ENCODE measurements around the gene POPDC2.

POPDC2 gene

DNA sequence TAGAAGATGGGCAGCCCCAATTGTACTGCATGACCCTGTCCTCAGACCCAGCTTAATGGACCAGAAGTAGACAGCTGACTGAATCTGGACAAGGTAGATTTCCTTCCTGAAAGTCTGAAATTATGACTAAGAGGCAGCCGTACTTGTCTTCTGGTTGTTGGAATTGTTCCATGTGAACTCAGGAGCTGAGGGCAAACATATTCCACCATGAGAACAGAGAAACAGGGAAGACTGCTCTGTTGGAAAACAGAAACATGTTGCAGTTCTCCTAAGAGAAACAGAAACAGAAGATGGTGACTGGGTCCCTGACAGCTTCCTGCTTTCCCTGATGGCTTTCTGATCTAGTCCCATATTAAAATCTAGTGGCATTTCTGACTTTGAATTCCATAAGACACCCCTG is 24.1 kb downstream of the POPDC2 start:
- Histone ChIP-seq H3K4me3 (ENCODE audit: low read depth in 1 of 2, low read length in 2 of 2) (no peak overlapping the region), H3K9ac (ENCODE audit: low read length) (no peak overlapping the region), H3K27me3 (ENCODE audit: control insufficient read depth in 1 of 2, insufficient read depth in 2 of 2, low read length in 2 of 2) (no peaks in the 10 kb centered on the region), H3K36me3 (ENCODE audit: insufficient read depth, low read length) (peaks cover 15% of the 10 kb centered on the region), H3K27ac (ENCODE audit: low read depth, low read length) (no peak overlapping the region), H3K4me1 (ENCODE audit: insufficient read depth, low read length) (peaks cover 9% of the 10 kb centered on the region), H3K9me3 (ENCODE audit: low read length) (no peaks in the 10 kb centered on the region)

DNA sequence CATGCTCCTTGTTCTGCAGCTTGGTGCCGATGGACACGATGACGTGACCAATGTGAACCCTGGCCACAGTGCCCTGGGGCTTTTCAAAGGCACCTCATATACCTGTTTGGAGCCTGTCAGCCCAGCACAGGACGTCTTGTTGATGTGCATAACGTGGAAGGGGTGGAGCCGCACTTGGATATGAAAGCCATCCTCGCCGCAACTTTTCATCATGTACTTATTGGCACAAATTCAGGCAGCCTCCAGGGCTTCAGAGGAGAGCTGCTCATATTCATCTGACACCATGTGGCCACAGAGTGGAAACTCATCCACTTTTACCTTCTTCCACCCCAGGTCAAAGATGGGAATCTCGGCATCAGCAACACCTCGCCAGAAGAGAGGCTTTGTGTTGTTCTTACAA is 24.7 kb downstream of the POPDC2 start:
- H3K4me3 ChIP-seq (ENCODE audit: low read depth in 1 of 2, low read length in 2 of 2), result no peak overlapping the region
- no peaks in the 10 kb centered on the region for H3K9me3 ChIP-seq (ENCODE audit: low read length)
- H3K9ac ChIP-seq (ENCODE audit: low read length), result no peak overlapping the region
- H3K36me3 ChIP-seq (ENCODE audit: insufficient read depth, low read length), result peaks cover 11% of the 10 kb centered on the region
- no peak overlapping the region for H3K27ac ChIP-seq (ENCODE audit: low read depth, low read length)
- peaks cover 9% of the 10 kb centered on the region for H3K4me1 ChIP-seq (ENCODE audit: insufficient read depth, low read length)
- no peaks in the 10 kb centered on the region for H3K27me3 ChIP-seq (ENCODE audit: control insufficient read depth in 1 of 2, insufficient read depth in 2 of 2, low read length in 2 of 2)

DNA sequence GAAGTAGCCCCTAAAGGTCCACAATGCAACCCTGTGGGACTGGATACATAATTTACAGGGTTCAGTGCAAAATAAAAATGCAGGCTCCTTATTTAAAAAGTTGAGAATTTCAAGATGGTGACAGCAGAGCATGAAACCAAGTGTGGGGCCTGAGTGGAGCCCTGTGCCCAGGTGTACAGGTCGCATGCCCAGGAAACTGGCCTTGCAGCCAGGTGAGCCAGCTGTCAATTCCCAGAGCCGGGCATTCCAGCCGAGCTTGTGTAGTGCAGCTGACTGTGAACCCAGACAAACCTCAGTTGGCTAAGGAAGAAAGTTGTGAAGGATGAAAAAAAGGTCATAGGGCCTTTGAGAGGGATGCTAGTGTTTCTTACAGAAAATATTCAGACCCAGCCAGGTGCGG is 27.6 kb downstream of the POPDC2 start:
- Histone ChIP-seq H3K4me3 (ENCODE audit: low read depth in 1 of 2, low read length in 2 of 2) (no peak overlapping the region), H3K9me3 (ENCODE audit: low read length) (no peaks in the 10 kb centered on the region), H3K27me3 (ENCODE audit: control insufficient read depth in 1 of 2, insufficient read depth in 2 of 2, low read length in 2 of 2) (no peaks in the 10 kb centered on the region), H3K36me3 (ENCODE audit: insufficient read depth, low read length) (peaks cover 5% of the 10 kb centered on the region), H3K27ac (ENCODE audit: low read depth, low read length) (no peak overlapping the region), H3K9ac (ENCODE audit: low read length) (no peak overlapping the region), H3K4me1 (ENCODE audit: insufficient read depth, low read length) (peaks cover 9% of the 10 kb centered on the region)

DNA sequence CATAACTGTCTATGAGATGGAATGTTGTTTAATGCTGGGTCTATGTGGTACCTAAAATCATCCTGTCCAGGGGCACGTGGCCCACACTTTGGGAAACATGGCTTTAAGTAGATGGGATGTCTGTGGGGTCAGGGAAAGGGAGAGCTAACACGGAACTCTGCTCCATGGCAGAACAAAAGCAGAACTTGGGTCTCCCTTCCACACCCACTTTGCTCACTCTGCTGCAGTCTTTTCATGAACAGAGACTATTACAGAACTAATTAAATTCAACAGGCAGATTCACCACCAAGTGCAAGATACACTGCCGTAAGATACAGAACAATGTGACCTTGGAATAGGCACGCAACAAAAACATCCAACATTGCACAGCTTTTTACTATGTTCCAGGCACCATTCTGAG is 28.2 kb downstream of the POPDC2 start:
- H3K36me3 ChIP-seq (ENCODE audit: insufficient read depth, low read length), result peaks cover 4% of the 10 kb centered on the region
- no peaks in the 10 kb centered on the region for H3K9me3 ChIP-seq (ENCODE audit: low read length)
- peaks cover 5% of the 10 kb centered on the region for H3K4me1 ChIP-seq (ENCODE audit: insufficient read depth, low read length)
- no peak overlapping the region for H3K27ac ChIP-seq (ENCODE audit: low read depth, low read length)
- H3K9ac ChIP-seq (ENCODE audit: low read length), result no peak overlapping the region
- no peaks in the 10 kb centered on the region for H3K27me3 ChIP-seq (ENCODE audit: control insufficient read depth in 1 of 2, insufficient read depth in 2 of 2, low read length in 2 of 2)
- no peak overlapping the region for H3K4me3 ChIP-seq (ENCODE audit: low read depth in 1 of 2, low read length in 2 of 2)

DNA sequence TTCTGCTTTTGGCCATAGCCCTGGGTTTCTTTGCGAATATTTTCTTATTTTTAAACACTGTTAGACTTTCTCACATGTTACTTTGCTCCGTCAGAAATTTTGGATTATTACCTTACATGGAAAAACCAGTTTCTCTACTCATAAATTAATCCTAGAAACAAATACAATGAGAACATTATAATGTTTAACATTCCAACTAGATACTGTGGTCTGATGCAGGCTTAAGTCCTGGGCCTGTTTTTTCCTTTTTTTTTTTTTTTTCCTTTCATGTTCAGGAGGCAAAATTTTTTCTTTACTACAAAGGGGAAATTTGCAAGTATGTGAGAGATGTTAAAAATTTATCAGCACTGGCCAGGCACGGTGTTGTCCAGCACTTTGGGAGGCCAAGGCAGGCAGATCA is 28.9 kb downstream of the POPDC2 start:
- no peak overlapping the region for H3K9ac ChIP-seq (ENCODE audit: low read length)
- no peaks in the 10 kb centered on the region for H3K36me3 ChIP-seq (ENCODE audit: insufficient read depth, low read length)
- H3K9me3 ChIP-seq (ENCODE audit: low read length), result no peaks in the 10 kb centered on the region
- no peak overlapping the region for H3K27ac ChIP-seq (ENCODE audit: low read depth, low read length)
- peaks cover 5% of the 10 kb centered on the region for H3K4me1 ChIP-seq (ENCODE audit: insufficient read depth, low read length)
- H3K4me3 ChIP-seq (ENCODE audit: low read depth in 1 of 2, low read length in 2 of 2), result no peak overlapping the region
- no peaks in the 10 kb centered on the region for H3K27me3 ChIP-seq (ENCODE audit: control insufficient read depth in 1 of 2, insufficient read depth in 2 of 2, low read length in 2 of 2)

DNA sequence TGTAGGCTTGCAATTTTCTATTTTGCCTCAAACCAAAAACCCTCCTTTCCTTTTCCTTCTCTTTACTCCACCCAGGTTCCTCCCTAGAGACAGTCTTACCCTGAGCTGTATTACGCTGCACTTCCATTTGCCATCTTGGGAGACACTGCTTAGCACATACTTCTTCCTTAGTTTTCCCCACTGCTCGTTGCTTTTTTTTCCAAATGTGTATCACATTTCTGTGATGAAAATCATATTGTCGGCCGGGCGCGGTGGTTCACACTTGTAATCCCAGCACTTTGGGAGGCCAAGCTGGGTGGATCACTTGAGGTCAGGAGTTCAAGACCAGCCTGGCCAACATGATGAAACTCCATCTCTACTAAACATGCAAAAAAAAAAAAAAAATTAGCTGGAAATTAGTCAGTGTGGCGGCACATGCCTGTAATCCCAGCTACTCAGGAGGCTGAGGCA is 29.5 kb downstream of the POPDC2 start:
- H3K9me3 ChIP-seq (ENCODE audit: low read length), result no peaks in the 10 kb centered on the region
- no peak overlapping the region for H3K27ac ChIP-seq (ENCODE audit: low read depth, low read length)
- H3K9ac ChIP-seq (ENCODE audit: low read length), result no peak overlapping the region
- H3K4me3 ChIP-seq (ENCODE audit: low read depth in 1 of 2, low read length in 2 of 2), result no peak overlapping the region
- H3K36me3 ChIP-seq (ENCODE audit: insufficient read depth, low read length), result no peaks in the 10 kb centered on the region
- peaks cover under 1% of the 10 kb centered on the region for H3K4me1 ChIP-seq (ENCODE audit: insufficient read depth, low read length)
- H3K27me3 ChIP-seq (ENCODE audit: control insufficient read depth in 1 of 2, insufficient read depth in 2 of 2, low read length in 2 of 2), result no peaks in the 10 kb centered on the region

DNA sequence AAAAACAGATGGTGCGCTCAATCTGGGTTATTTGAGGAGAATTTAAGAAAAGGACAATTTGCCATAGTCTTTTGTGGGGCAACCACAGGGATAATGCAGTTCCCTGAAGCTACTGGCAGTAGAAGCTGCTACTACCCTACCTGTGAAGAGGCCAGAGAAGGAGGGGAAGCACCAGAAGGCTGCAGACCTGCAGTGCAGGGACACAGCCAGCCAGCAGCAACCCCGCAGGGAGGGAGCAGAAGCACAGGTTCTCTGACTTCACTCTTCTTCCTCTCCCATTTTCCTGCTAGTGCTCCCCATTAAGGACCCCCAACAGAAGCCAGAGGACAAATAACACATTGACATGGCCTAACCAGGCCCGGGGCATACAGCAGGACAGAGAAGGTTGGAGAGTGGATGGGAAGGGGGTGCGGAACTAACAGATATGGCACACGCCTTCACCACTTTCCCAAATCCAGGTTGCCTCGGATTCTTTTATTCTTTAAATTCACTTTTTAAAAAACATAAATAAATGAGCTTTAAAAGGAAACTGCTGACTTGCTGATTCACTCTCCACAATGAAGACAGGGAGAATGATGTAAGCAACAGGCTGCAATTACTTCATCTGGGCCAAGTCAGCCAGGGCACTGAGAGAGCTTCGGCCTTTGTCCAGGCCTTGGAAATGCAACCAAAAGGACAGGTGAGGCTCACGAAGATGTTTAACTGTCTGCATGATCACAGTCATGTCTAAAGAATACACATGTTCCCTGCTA is 30.1 kb downstream of the POPDC2 start:
- Histone ChIP-seq H3K9me3 (ENCODE audit: low read length) (no peaks in the 10 kb centered on the region), H3K27me3 (ENCODE audit: control insufficient read depth in 1 of 2, insufficient read depth in 2 of 2, low read length in 2 of 2) (no peaks in the 10 kb centered on the region), H3K4me1 (ENCODE audit: insufficient read depth, low read length) (no peaks in the 10 kb centered on the region), H3K9ac (ENCODE audit: low read length) (no peak overlapping the region), H3K27ac (ENCODE audit: low read depth, low read length) (no peak overlapping the region), H3K4me3 (ENCODE audit: low read depth in 1 of 2, low read length in 2 of 2) (no peak overlapping the region), H3K36me3 (ENCODE audit: insufficient read depth, low read length) (no peaks in the 10 kb centered on the region)

DNA sequence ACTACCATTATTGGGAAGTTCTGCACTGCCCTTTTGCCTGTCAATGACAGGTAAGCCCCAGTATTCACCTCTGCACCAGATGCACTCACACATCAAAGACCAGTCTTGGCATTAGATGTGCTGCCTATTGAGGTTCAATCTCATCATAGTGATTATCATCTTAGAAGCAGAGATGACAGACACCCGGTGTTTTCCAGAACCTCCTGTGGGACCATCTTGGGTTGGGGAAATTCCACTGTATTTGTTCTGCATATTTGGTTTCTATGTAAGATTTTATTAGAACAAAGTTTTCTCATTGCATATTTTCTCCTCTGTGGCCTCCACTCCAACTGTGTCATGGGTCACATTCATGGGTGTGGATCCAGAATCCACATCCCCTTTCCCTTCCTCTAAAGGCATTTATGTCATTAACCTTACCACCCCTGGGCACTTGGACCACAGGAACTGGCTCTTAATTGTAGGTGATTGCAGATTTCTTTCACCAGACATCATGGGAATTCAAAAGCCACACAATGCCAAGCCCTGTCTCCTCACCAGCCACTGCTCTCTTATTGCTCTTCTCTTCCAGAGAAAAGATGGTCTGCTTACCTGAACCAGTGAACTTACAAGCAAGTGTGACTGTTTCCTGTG is 31.5 kb downstream of the POPDC2 start:
- Histone ChIP-seq H3K4me3 (ENCODE audit: low read depth in 1 of 2, low read length in 2 of 2) (no peak overlapping the region), H3K36me3 (ENCODE audit: insufficient read depth, low read length) (no peaks in the 10 kb centered on the region), H3K27me3 (ENCODE audit: control insufficient read depth in 1 of 2, insufficient read depth in 2 of 2, low read length in 2 of 2) (no peaks in the 10 kb centered on the region), H3K4me1 (ENCODE audit: insufficient read depth, low read length) (no peaks in the 10 kb centered on the region), H3K9me3 (ENCODE audit: low read length) (no peaks in the 10 kb centered on the region), H3K9ac (ENCODE audit: low read length) (no peak overlapping the region), H3K27ac (ENCODE audit: low read depth, low read length) (no peak overlapping the region)

DNA sequence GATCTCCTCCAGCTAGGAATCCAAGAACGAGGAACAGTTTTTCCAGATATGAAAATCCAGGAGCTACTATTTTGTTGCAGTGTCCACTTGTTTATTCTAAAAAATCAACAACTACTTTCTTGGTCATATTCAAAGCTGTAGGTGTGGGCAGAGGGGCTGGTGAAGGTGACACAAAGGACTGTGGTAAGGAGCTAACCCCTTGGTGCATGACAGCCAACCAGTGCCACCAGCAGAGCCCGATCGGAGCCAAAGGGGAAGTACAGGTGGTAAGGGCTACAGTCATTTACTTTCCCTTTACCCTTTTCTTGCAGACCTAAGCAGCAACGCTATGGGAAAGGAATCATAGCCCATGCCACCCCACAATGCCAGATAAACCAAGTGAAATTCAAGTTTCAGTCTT is 32.0 kb downstream of the POPDC2 start:
- Histone ChIP-seq H3K27me3 (ENCODE audit: control insufficient read depth in 1 of 2, insufficient read depth in 2 of 2, low read length in 2 of 2) (no peaks in the 10 kb centered on the region), H3K9me3 (ENCODE audit: low read length) (no peaks in the 10 kb centered on the region), H3K27ac (ENCODE audit: low read depth, low read length) (no peak overlapping the region), H3K4me3 (ENCODE audit: low read depth in 1 of 2, low read length in 2 of 2) (no peak overlapping the region), H3K4me1 (ENCODE audit: insufficient read depth, low read length) (no peaks in the 10 kb centered on the region), H3K36me3 (ENCODE audit: insufficient read depth, low read length) (no peaks in the 10 kb centered on the region), H3K9ac (ENCODE audit: low read length) (no peak overlapping the region)

DNA sequence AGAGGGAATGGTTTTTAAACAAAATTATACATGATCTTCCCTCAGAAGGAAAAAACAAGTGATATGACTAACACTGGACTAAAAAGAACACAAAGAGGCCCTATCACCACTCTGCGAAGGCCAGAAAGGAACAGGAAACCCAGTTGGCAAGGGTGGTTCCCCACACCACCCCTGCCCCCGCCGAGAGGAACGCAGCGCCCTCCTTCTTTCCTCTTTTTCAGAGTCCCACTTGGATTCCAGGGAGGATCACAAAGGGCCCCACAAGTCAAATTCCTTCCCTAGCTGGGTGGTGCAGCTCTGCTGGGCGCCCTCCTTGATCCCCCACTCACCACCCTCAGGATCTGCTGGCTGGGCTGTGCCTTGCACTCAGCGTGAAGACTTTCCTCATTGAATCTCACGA is 32.9 kb downstream of the POPDC2 start:
- Histone ChIP-seq H3K9ac (ENCODE audit: low read length) (no peak overlapping the region), H3K4me1 (ENCODE audit: insufficient read depth, low read length) (no peaks in the 10 kb centered on the region), H3K4me3 (ENCODE audit: low read depth in 1 of 2, low read length in 2 of 2) (no peak overlapping the region), H3K9me3 (ENCODE audit: low read length) (no peaks in the 10 kb centered on the region), H3K27me3 (ENCODE audit: control insufficient read depth in 1 of 2, insufficient read depth in 2 of 2, low read length in 2 of 2) (no peaks in the 10 kb centered on the region), H3K27ac (ENCODE audit: low read depth, low read length) (no peak overlapping the region), H3K36me3 (ENCODE audit: insufficient read depth, low read length) (no peaks in the 10 kb centered on the region)

DNA sequence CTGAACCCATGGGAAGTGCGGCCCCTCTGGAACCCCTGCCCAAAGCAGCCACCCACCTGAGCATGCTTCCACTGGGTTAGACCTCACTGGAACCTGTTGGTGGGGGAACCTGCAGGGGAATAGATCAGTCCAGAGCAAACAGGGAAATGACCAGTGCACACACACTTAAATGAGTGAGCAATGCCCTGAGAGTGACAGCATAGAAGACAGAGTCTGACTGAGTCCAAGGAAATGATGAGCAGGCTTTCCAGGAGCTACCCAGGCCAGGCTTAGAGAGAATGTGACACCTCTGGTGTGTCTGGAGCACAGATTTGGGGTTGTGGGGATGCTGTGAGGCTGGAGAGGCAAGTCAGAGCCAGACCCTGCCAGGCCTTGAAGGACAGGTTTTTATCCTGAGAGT is 34.2 kb downstream of the POPDC2 start:
- Histone ChIP-seq H3K27me3 (ENCODE audit: control insufficient read depth in 1 of 2, insufficient read depth in 2 of 2, low read length in 2 of 2) (no peaks in the 10 kb centered on the region), H3K9me3 (ENCODE audit: low read length) (no peaks in the 10 kb centered on the region), H3K36me3 (ENCODE audit: insufficient read depth, low read length) (no peaks in the 10 kb centered on the region), H3K4me1 (ENCODE audit: insufficient read depth, low read length) (no peaks in the 10 kb centered on the region), H3K4me3 (ENCODE audit: low read depth in 1 of 2, low read length in 2 of 2) (no peak overlapping the region), H3K27ac (ENCODE audit: low read depth, low read length) (no peak overlapping the region), H3K9ac (ENCODE audit: low read length) (no peak overlapping the region)

All from muscle layer of colon (tissue), 2 donors.